Measurements from ENCODE around the gene ZNF205.

ZNF205 gene

GRCh38 chr16:3084969-3085670, 27.3 kb upstream of the ZNF205 start:
- no peak for DNase-seq (ENCODE audit: low read depth in 2 of 2, low spot score in 1 of 2)

DNA sequence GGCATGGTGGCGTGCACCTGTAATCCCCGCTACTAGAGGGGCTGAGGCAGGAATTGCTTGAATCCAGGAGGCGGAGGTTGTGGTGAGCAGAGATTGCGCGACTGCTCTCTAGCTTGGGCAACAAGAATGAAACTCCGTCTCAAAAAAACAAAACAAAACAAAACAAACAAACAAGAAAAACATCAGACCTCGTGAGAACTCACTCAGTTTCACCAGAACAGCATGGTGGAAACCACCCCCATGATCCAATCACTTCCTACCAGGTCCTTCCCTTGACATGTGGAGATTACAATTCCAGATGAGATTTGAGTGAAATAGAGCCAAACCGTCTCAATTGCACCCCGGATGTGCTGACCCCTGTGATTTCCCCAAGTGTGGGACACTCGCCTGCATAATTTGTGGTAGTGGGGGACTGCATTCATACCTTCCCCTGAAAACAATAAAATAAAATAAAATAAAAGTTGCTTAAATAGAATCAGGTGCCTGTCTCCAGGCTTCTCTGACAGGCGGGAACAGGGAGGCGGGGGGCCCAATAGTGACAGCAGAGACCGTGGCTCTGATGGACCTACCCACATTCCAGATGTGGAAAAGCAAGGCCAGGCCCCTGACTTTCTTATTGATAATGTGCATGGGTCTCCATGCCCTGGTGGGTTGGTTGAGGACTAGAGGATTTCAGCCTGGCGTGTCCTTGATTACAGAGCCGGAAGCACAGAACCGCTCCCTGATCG, 26.4 kb upstream of the ZNF205 start:
- no peak for DNase-seq (ENCODE audit: low read depth in 2 of 2, low spot score in 1 of 2)

- no peak for DNase-seq (ENCODE audit: low read depth in 2 of 2, low spot score in 1 of 2)
These were observed 25.7 kb upstream of the ZNF205 start for GRCh38 chr16:3086596-3087242.

- DNase-seq (ENCODE audit: low read depth in 2 of 2, low spot score in 1 of 2): no peak
These were observed 24.8 kb upstream of the ZNF205 start for GRCh38 chr16:3087243-3088235.

DNA sequence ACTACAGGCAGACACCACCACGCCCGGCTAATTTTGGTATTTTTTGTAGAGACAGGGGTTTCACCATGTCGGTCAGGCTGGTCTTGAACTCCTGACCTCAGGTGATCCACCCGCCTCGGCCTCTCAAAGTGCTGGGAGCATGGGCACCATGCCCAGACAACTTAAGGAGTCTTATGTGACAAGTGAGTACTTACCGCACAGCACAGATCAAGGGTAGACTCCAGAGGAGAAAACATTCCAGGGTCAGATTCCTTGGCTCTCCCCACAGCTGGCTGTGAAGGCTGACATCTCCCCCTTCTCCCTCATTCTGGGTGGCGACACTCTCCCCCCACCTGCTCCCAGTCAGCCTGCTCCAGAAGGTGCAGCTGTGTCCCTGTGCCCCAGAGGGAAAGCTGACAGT, 23.9 kb upstream of the ZNF205 start:
- DNase-seq (ENCODE audit: low read depth in 2 of 2, low spot score in 1 of 2): no peak

DNA sequence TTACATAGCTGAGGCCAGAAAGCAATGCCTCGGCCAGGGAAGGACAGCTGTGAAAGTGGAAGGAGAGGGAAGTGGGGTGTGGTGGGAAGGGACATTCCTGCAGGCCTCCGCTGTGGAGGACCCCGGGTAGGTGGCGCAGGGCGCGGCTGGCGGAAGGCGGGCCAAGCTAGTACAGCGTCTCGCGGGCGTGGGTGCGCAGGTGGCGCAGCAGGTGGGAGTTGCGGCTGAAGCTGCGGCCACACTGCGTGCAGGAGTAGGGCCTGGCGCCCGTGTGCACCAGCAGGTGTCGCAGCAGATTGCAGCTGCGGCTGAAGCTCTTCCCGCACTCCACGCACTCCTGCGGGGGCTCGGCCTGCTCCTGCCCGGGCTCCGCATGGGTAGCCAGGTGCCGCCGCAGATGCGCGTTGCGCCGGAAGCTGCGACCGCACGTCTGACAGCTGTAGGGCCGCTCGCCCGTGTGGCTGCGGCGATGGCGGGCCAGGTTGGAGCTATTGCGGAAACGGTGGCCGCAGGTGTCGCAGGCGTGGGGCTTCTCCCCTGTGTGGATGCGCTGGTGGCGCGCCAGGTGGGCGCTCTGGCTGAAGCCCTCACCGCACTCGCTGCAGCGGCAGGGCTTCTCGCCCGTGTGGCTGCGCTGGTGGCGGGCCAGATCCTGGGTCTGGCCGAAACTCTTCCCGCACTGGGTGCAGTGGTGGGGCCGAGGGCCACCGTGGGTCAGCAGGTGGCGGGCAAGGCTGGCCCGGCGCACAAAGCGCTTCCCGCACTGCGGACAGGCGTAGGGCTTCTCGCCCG, 23.3 kb upstream of the ZNF205 start:
- DNase-seq (ENCODE audit: low read depth in 2 of 2, low spot score in 1 of 2): no peak

DNA sequence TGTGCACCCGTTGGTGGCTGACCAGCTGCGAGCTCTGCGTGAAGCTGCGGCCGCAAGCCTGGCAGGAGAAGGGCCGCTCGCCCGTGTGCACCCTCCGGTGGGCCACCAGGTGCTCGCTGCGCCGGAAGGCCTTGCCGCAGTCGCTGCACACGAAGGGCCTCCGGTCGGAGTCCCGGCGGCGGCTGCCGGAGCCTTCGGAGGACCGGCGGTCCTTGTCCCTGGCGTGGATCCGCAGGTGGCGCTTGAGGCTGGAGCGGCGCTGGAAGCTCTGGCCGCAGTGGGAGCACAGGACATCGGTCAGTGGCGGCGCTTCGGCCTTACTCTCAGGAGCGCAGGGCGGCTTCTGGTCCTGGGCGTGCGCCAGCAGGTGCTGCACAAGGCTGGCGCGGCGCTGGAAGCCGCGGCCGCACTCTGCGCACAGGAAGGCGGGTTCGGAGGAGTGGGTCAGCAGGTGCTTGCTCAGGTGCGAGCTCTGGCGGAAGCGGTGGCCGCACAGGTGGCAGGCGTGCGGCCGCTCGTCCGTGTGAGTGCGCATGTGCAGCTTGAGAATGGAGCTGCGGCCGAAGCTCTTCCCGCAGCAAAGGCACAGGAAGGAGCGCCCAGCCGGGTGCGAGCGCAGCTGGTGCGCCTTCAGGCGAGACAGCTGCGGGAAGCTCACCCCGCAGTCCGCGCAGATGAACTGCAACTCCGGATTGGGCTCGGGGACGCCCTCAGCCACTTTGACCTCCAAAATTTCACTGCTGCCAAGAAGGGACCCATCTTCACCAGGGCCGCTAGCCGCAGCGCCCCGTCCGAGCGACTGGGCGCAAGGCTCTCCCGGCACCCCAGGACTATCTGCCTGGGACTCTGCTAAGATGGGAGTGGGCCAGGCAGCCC, 22.4 kb upstream of the ZNF205 start:
- no peak for DNase-seq (ENCODE audit: low read depth in 2 of 2, low spot score in 1 of 2)

DNA sequence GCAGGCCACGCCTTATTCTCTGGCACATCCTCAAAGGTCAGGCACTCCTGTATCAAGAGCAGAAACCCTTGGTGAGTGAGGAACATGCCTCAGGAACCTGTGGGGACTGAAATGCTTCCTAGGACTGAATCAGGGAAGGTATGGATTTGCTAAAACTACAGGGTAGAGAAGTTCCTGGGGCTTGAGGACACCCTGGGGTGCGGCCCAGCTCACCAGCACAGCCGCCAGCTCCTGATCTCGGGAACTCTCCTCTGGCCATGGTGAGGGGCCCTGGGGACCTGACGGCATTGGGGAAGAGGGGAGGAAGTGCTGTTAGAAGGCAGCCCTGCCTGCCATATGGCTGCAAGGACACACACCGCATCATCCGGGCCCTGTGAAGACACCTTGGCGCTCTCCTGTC, 20.8 kb upstream of the ZNF205 start:
- no peak for DNase-seq (ENCODE audit: low read depth in 2 of 2, low spot score in 1 of 2)

DNA sequence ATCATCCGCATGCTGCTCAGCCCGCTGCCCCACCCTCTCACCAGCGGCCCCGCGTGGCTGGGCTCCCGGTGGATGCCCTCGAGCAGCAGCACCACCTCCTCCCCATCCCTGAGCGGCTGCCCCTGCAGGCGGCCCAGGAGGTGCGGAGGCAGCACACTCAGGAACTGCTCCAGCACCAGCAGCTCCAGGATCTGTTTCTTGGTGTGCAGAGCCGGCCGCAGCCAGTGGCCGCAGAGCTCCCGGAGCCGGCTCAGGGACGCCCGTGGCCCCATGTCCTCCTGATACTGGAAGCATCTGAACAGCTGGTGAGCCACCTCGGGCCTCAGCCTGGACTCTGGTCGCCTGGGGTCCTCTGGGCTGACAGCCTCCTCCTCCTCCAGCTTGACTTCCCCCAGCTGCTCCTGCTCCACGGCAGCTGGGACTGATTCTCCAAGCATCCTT, 19.9 kb upstream of the ZNF205 start:
- no peak for DNase-seq (ENCODE audit: low read depth in 2 of 2, low spot score in 1 of 2)

DNA sequence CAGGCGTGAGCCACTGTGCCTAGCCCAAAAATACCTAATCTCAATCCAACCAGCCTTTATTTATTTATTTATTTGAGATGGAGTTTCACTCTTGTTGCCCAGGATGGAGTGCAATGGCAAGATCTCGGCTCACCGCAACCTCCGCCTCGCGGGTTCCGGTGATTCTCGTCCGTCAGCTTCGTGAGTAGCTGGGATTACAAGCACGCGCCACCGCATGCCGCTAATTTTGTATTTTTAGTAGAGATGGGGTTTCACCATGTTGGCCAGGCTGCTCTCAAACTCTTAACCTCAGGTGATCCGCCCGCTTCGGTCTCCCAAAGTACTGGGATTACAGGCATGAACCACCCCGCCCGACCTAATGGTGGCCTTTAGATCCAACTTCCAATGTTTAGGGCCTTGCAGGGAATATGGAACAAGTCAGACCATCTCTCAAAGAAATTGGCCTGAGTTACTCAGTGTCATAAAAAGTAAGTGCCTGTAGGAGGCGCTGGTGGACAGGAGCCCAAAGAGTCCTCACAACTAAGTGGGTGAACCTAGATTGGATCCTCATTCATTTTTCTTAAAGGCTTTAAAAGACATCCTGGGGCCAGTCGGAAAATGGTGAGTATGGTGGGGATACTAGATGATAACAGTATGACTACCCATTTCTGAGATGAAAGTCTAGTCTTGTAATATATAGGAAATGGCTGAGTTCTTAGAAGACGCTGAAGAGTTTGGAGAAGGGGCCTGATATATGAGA, 17.9 kb upstream of the ZNF205 start:
- no peak for DNase-seq (ENCODE audit: low read depth in 2 of 2, low spot score in 1 of 2)

DNA sequence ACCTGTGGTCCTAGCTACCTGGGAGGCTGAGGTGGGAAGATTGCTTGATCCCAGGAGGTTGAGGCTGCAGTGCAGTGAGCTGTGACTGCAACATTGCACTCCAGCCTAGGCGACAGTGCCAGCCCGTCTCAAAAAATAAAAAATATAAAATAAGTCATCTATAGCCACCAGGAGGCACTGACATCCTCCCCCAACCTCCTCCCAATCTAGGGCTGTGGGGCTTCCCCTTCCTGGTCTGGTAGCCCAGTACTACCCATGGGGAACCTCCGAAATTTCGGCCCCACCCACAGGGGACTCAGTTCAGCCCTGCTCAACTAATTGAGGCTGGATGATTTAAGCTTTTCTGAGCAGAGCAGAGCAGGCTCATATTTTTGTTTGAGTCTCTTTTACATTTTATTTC, 16.5 kb upstream of the ZNF205 start:
- DNase-seq (ENCODE audit: low read depth in 2 of 2, low spot score in 1 of 2): peak in 1 of 2 donors; percentile 41

- no peak for DNase-seq (ENCODE audit: low read depth in 2 of 2, low spot score in 1 of 2)
These were observed 16.0 kb upstream of the ZNF205 start for GRCh38 chr16:3096362-3096761.

- no peak for DNase-seq (ENCODE audit: low read depth in 2 of 2, low spot score in 1 of 2)
These were observed 15.1 kb upstream of the ZNF205 start for GRCh38 chr16:3097266-3097665.

DNA sequence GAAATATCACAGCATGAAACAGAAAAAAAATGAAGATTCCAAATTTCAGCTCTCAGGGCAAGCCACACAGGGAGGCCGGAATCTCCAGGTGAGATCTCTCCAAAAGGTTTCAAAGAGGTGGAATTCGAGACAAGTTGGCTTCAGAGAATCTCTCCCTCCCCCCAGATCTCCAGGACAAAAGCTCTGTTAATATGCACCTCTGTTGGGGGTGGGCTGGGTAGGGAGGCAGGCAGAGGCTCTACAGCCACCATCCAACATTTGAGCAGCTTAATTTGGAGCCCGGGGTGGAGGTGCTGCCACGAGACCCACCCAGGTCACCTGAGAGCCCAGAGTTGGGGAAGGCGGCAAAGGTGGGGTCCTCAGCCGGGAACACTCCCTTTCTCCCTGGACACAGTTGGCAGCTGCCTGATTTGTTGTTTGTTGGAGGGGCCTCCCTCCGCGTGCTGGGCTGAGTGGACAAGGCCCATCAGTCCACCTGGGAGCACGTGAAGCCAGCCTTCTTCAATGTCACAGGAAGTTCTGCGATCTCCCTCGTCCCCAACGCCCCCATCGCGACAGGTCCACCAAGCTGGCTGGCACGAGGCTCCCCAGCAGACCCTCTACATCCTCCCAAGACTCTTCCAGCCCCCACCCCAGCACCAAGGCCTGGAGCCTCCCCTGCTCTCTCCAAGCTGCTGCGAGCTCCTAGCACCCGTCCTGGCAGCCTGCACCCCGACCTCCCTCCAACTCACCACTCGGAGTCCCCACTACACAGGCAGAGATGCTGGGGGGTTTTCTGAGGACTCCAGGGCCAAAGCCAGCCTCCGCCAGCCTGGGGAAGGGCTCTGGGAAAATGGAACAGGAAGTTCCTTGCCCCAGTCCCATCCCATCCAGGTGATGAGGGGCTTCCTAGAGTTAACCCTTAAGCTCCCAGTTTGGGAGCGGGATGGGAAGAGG, 13.7 kb upstream of the ZNF205 start, which contains the start of gene ZSCAN10:
TSS of gene ZSCAN10 (minus strand) at position 836 of the 936 bp plus-strand sequence. CDS start 6,357 bp downstream, outside the sequence.
- no peak for DNase-seq (ENCODE audit: low read depth in 2 of 2, low spot score in 1 of 2)

DNA sequence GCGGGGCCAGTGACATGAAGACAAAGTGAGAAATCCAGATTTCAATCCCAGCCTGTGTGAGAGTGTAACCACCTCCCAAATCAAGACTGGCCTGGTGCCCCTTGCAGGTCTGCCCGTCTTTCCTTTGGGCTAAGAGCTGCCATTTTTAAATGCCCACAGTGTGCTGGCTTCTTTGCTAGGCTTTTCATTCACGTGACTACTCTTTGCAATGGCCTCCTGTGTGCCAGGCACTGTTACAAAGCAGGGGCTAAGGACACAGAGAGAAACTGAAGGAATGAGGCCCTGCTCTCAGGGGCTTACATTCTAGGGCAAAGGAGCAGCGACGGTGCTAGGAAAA, 13.0 kb upstream of the ZNF205 start:
- DNase-seq (ENCODE audit: low read depth in 2 of 2, low spot score in 1 of 2): no peak

DNA sequence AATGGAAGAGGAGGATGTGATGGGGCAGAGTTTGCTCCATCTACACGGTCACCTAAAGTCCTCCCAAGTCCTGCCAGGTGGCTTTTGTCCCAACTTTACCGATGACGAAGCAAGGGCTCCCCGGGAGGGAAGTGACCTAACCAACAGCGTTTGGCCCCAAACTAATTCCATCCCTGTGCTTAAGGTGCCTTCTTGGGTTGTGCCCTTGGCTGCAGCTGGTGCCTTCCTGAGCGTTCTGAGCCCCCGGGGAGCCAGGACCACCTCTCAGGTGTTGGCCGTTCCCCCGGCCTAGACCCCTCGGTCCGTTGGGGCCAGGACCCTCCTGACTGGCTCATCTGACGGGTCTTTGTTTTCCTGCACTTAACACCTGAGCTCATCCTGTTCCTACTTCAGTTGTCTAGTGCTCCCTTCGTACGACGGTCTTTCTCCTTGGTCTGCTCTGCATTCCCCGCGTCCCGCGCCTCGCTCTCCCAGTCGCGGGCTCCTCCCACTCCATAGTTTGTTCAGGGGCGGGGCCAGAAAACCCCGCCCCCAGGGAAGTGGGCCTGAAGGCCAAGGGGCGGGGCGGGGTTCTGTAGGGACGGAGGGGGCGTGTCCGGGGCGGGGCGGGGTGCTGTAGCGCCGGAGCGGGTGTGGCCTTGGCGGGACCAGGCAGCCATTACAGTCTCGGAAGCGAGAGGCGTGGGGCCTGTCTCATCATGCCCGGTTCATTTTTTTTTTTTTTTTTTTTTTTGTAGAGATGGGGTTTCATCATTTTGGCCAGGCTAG, 12.5 kb upstream of the ZNF205 start:
- DNase-seq (ENCODE audit: low read depth in 2 of 2, low spot score in 1 of 2): peak; percentile 79 to 84

Measured in stimulated activated CD8-positive, alpha-beta memory T cell treated with anti-CD3 and anti-CD28 coated beads, Interleukin-4, amount 100 ng/mL, for 4 hours (primary cell).